ENCODE results near the gene PAIP2.
"Not testable (repeated sequence)": the region's sequence is repeated elsewhere in the genome, so short reads cannot be mapped to it uniquely, and the experiment has no call there.

Gene PAIP2

DNA sequence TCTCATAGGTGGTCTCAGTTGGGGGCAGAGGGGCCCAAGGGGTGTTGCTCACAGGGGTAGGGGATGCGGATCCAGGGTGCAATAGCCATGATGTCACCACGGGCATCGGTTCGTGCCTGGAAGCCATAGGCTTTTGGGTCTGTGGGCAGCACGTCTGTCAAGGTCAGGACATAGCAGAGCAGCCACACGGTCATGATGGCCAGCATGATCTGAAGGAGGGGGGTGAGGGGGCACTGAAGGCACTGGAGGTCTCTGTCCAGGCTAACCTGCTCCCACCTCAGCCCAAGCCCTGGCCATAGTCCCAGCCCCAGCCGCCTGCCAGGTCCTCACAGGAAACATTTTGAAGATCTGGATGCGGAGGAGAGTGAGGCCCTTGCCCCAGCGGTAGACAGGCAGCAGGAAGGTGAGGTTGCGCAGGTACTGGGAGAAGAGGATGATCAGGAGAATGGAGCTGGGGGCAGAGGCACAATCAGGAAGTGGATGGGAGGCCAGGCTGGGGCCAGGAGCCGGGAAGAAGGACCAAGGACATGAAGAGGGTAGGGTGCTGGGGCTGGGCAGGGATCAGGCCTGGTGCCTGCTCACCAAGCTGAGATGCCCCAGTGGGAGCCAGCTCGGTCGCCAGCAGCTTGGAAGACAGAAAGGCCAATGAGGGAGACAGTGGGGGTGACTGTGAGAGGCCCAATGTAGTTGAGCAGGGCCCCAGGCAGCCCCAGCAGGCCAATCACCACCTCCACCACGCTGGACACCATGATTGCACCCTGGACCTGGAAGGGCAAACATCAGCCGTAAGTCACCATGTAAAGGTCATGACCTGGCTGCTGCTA lies 38.2 kb downstream of the PAIP2 start:
- no peak for DNase-seq

DNA sequence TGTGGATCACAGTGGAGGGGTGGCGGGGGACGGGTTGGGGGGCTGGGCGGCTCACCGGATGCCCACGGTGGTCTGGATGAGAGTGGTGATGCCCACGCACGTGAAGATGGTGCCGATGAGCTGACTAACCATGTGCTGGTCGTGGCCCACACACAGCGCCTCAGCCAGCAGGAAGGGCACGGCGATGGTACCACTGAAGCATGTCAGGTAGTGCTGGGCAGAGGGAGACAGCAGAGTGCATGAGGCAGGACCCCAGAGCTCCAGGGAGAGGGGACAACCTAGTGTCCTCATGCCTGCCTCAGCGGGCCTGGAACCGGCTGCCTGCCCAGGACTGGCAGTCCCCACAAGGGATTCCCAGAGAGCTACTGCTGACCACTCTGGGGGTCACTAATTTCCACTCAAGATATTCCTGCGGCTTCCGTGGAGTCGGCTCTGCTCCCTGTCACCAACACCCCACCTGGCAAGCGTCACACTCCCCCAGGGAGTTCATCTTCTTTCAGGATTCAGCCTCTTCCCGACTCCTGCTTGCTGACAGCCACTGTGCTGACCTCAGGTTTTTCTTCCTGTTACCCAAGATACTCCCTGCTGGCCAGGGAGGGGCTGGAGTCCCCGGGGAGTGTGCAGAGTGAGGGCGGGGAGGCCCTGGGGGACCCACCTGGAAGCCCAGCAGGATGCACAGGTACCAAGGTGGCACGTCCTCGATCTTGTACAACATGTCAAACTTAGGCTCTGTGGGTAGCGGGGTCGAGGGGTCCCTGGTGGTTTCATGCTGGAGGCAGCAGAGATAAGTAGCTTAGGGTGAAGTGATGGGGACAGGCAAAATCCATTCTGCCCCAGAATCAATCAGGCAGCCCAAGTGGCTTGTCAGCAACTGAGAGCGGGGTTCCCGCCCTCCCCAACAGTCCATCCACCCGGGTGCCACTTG lies 40.4 kb downstream of the PAIP2 start:
- no peak for DNase-seq

DNA sequence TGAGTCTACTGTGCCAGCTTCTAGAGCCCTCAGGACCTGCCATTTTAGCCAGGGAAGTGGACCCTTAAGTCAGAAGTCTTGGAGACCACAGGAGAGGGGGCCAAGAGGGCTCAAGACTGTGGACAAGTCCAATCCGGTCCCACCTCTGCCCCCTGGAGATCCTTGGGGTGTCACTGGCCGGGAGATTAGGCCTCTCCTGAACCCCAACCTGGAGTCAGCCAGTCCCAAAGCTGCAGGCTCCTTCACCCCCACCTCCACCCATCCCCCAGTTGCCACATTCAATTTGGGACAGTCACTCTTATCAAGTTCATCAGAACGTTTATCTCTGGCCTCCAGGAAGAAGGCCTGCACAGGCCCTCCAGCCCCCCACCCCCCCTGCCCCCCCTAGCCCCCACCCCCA lies 41.2 kb downstream of the PAIP2 start:
- DNase-seq = no peak

DNA sequence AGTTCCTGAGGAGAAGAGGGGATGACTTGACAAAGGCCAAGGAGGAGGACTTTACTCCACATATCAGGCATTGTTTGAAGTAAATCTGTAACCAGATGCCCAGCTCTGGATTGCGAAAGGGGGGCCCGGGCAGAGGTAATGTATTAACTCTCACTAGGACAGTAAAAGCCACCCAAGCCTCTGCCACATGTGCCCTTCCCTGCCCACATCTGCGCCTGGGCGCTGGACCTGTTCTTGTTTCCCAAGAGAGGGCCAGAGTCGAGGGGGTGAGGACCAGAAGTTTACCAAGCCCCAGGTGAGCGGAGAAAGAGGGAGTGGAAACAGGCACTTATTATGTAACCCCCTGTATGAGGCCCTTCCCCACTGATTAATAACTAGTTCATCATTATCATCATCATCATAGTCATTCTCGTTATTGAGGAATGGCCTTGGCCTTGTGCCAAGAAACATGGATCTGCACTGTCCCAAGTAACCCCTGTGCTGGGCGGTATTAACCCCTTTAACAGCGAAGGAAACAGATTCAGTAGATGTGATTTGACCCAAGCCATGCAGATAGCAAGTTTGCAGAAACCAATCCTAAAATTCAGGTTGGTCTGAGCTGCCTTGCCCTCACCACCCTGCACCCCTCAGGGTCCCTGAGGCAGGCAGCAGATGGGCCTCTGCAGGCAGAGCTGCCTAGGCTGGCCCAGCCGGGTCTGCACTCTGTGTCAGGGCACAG lies 41.8 kb downstream of the PAIP2 start, which contains the start of gene SLC23A1:
Gene SLC23A1, minus strand, starts transcription at position 23 of the 718 bp plus-strand sequence. CDS start 44 bp downstream, outside the sequence.
- DNase-seq = no peak

DNA sequence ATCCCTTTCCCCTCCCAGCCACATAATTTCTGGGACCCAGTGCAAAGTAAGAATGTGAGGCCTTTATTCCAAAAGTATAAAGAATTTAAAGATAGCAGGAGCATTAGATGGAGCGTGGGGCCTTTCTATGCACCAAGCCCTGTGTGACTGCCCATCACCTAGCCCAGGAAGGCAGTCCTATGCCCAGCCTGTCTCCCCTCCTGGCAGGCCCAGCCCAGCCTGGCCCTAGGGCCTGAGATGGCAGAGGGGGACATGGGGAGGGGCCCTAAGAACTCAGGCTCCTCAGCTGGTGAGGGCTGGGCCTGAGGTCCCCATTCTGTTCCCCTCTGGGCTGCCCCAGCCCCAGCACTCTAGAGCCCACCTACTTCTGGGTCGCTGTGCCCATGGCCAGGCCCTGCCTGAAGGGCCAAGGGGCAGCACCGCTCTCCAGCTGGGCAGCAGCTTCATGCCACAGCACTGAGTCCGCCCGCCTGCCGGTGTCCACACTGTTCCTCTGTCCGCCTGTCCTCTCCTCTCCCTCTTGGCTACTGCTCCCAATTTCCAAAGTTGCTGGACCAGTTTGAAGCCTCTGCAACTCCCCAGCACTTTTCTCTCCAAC lies 42.4 kb downstream of the PAIP2 start:
- DNase-seq = no peak

DNA sequence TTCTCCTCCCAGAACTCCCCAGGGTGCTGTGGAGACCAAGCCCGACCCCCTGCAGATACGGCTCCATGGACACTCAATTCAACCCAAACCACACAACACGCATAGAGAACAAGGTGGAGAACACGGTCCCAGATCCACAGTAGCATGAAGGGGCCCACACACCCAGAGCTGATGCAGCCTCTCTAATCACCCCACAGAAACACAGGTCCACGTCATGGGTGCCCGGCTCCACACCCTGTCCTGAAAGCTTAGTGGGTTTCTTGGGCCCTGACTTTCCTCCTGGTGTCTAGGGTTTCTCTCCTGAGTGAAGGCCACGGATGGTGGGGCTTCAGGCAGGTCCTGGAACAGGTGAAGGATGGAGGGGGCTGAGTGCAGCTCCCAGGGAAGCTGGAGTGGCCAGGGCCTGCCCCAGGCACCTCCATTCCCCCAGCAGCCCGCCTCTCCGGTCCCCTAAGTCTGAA lies 43.0 kb downstream of the PAIP2 start:
- DNase-seq = no peak

DNA sequence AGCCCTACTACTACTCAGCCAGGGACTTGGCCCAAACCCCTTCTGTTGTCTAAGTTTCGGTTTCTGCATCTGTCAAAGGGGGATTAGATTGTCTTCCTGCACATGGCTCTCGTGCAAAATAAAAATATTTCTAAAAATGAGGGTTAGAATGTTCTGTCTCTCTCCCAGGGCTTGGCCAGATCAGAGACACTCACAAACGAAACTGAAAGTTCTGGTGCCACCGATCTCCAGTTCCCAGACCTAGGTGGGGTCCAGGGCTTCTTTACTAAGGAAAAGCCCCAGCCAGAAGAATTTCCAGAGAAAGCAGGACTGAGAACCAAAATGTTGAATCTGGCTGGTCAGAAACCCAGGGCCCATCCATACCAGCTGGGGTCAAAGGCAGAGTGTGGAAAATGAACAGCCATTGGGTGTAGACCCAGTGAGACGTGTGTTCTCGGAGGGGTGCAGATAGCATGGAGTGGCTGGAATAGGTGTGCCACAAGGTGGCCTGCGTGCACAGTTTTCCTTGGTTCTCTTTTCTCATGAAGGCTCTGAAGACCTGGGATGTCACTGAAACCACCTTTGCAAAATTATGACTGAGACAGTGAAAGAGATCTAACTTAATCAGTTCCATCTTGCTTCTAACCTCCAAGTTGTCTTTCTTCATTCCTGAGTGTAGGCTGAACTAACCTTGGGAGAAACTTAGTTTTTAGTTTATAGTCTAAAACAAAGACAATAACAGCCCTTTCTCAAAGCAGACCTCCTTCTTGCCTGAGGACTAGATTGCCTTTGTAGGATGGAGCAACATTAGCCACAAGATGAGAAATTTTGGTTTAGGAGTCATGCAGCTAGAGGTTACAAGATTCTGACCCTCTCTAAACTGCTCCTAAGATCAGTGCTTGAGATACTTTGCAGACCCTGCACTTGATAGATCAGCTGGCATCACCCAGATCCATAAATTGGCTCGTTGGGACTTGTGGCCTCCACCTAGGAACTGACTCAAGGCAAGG lies 43.7 kb downstream of the PAIP2 start:
- peak; percentile 40 for DNase-seq

DNA sequence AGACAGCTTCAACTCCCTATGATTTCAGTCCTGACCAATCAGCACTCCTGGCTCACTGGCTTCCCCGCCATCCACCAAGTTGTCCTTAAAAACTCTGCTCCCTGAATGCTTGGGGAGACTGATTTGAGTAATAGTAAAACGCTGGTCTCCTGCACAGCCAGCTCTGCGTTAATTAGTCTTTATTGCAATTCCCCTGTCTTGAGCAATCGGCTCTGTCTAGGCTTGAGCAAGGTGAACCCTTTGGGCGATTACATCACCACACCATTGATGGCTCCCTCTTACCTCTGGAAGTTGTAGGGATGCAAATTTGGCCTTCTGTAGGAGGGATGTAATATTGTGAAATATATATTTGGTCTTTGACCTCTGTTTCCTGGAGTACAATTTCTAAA lies 44.4 kb downstream of the PAIP2 start:
- DNase-seq = no peak

DNA sequence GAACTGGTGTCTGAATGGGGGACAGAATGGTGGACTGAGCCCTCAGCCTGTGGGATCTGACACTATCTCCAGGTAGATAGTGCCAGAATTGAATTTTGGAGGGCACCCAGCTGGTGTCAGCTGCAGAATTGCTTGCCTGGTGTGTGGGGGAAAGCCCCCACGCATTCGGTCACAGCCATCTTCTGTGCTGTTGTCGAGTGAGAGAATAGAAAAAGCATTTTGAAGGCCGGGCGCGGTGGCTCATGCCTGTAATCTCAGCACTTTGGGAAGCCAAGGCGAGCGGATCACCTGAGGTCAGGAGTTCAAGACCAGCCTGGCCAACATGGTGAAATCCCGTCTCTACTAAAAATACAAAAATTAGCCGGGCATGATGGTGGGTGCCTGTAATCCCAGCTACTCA lies 45.3 kb downstream of the PAIP2 start:
- DNase-seq = not testable (repeated sequence)

DNA sequence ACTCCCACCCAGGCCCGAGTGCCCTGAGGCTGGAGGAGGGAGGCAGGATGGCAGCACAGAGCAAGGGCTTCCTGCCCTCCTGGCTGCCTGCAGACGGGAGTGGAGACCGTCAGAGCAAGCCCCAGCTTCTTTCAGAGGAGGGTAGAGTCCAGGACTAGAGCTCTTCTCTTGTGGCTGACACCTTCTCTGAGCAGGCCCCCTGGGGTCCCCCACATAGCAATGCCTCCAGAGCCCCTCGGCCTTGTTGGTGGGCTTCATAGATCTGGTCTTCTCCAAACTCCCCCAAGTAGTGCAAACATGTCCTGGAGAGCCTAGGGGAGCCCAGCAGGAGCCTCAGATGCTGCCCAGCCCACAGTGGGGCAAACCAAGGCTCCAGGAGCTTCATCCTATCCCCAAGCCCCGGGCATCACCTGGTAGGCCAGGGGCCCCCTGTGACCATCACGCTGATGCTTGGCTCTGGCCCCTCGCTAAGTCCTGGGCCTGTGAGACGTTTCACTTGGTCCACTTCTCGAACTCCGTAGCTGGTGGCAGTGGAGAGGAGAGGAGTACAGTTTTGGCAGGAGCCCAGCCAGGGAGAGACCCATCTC lies 46.0 kb downstream of the PAIP2 start:
- no peak for DNase-seq

DNA sequence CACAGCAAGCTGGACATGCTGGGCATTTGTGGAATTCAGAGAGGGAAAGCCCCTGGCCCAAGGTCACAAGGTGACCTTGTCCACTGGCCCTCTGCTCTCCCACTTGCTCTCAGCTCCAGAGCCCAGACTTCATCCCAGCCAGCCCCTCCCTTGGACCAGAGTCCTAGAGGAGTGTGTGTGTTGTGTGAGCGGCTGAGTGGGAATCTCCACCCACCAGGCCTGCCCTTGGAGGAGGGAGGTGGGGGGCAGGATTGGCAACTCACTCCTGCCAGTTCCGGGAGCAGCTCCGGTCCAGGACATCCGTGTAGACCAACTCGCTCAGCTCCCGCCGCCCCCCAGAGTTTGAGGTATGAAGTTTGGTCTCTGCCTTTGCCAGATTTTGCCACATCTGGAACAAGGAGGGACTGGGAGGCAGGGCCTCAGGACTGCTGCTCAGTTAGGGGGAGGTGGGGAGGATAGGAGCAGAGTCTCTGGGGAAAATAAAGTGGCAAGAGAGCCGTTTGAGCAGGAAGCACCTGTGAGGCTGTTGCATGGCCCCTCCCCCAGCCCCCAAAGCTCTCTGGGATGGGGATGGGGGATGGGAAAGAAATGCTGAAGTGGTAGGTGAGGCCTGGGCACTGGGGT lies 46.7 kb downstream of the PAIP2 start:
- DNase-seq = no peak

DNA sequence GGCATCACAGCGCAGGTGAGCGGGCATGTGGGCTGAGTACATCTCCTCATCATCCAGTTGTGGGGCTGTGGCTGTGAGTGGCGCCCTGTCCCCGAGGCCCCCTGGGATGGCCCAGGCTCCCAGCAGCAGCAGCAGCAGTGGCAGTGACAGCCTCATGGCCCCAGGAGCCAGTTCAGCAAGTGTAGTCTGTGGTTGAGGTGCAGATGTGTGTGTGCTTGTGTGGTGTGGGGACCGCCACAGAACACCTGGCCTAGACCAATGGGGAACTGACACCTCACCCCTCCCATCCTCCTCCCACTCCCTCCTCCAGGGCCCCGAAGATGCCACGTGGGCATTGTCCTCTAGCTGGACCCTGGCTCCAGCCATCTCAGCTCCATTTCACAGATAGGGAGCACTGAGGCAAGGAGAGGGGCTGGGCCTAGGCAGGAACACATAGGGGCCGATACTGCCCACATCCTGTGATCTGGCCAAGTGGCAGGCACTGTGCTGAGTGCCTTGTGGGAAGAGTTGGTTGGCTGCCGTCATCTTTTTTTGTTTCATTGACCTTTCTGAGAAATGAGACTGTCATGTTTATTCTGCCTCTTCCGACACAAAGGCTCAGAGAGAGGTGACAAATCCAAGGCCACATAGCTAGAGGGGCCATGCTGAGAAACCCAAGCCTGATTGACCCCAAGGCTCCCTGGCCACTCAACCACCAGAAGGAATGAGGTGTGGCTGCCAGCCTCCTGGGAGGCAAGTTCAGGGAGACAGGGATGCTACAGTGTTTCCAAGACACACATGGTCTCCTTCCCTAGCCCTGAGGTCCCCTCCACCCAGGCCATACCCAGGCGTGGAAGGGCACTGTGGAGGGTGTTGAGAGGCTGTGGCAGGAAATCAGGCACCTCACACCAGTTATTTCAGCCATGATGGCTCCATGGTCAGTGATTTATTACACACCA lies 48.3 kb downstream of the PAIP2 start, which contains the start of gene MZB1:
Gene MZB1, minus strand, starts transcription at position 213 of the 938 bp plus-strand sequence. Its CDS starts 57 bp downstream, at position 156.
- peak; percentile 56 for DNase-seq

DNA sequence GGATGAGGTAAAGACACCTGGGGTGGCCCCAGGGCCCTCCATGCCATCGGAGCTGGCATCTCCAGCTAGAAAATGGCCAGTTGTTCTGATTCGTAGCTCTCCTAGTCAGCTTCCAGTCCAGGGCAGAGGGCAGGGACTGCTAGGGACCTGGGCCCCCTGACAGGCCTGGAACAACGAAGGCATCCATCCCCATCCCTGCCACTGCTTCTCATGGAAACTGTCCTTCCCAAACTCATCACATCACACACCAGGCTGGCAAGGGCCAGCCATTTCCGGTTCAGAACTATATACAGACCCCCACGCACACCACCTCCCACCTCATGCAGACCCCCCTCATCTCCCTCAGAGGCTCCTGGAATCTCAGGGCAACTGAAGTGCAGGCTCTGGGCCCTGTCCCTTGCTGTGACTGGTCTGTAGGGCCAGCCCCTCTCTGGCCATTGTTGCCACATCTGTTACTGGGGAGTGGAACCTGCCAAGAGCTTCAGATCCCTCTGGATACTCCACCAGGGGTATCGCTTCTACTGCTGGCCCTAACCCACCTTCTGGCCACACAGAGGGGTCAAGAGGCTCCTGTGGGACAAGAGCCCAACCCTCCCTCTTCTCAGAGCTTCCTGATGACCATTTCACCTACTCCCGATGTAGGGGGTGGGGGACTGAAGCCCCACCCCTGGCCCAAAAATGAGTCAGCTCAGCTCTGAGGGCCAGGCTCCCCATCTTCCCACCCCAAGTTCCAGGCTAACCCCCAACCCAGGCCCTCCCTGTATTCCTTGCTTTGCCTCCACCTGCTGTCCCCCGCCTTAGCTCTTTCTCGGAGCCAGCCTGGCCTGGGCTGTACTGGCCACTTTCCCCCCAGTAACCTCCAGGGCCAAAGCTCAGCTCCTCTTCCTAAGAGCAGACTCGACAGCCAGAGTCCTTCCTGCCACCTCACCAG lies 49.2 kb downstream of the PAIP2 start:
- DNase-seq = no peak

DNA sequence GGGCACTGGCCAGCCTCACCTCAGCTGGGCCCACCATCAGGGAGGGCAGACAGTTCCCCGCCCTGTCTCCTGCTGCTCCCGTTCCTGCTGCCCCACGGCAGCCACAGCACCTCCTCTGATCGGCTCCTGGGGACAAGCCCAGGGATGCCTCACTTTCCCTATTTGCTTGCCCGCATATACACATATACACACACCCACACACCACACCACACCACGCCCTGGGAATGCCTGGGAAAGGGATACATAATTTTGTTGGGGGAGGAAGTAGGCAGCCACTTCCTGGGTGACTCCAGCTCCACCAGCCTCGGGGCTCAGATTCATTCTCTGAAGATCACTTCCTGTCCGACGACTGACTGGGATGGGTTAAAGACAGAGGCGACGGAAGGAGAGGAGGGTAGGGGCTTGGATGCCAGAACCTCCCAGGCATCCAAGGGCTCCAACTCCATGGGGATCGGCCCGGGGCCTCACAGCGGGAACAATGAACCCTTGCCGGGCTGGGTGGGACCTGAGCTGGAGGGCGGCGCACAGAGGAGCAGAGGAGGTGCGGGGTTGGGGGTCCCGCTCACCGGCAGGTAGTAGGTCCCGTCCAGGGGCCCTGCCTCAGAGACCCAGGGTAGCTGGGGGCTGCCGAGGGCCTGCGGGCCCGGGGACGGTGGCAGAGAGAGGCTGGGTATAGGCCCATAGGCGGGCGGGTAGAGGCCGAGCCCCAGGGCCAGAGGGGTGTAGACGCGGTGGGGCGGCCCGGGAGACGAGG lies 50.1 kb downstream of the PAIP2 start:
- no peak for DNase-seq

DNA sequence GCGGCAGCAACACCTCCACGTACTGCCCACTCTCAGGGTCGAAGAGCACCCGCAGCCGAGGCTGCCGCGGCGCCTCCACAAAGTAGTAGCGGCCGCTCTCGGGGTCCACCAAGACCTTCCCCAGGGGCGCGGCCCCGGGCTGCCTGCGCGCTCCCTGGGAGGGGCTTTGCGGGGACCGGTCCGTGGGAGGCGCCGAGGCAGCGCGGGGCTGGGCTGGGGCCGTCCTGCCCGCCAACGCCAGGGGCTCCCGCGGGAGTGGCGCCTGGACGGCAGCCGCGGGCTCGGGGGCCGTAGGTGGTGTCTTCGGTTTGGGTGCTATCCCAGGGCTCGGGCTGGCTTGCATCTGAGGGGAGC lies 50.6 kb downstream of the PAIP2 start:
- DNase-seq = no peak

DNA sequence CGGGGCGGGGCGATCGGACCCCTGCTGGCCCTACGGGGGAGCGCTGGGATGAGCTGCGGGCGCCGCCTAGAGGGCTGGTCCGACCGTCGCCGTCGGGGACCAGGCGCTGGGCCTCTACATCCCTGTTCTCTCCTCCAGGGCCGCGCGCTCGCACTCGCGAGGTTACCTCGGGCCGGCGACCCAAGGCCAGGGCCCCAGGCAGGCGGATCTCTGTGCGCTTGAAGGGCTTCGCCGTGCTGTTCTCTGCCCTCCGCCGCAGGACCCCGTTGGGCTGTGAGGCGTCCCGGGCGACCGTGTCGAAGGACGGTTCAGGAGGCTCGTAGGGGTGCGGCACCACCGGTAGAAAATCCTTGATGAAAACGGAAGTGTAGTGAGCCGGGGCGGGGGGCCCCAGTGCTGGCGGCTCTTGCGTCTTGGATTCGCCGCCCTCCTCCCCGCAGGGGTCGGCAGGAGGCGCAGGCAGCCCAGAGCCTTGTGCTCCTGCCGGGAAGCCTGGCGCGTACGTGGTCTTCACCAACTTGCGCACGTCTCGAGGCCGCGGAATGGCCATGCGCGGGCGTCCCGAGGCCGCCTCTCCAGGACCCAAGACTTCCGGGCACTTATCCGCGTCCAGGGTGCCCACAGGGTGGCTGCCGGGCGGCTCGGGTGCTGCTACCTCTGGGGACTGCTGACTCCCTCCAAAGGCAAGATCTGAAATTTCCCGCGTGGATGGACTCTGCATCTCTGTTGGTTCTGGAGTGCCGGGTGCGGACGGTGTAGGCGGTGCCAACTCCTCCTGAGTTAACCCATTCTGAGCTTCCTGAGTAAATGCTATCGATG lies 51.2 kb downstream of the PAIP2 start:
- peak; percentile 77 for DNase-seq

Data from CD4-positive, alpha-beta T cell treated with Interleukin-6 for 4 hours (primary cell).